Mucosa of gallbladder (tissue), 1 donor: ENCODE data around the gene OCA2. TPM values are rescaled to one million over a fixed set of nuclear protein-coding genes. Genes with fewer than 3 reads are reported as not detected.

ENCODE experiments used
- DNase-seq: peaks from one replicate; pipeline ENCODE4 v3.0.0-alpha.2; 2020; ENCODE audit warnings: low spot score
- total RNA-seq: library from RNA; stranded (reverse); gene quantifications from one replicate; pipeline ENCODE4 v1.2.1, GENCODE V29; 2021
- donor health status: DM: no; HTN: no; CAD: no.

OCA2 gene
- total RNA-seq, 1 donor from 2014 or later = not detected

GRCh38 chr15:28003302-28004037 is 95.6 kb downstream of the OCA2 start:
- no peak for DNase-seq

DNA sequence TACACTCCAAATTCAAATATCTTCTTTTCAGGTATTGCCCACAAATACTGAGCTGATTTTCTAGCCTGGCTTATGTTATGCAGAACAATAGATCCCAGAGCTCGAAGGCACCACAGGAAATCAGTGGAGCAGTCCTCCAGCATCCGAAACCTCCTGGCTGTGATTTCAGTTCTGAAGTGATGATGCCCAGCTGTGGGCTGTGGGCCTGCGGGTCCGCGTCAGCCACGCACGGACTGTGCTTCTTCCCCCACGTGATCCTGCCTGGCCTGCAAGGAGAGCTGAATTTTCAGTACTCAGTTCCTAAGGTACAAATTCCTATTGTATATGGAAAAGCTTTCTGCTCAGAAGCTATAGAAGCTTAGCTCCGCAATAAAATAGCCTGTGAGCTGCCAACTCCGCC is 96.2 kb downstream of the OCA2 start:
- DNase-seq = no peak

DNA sequence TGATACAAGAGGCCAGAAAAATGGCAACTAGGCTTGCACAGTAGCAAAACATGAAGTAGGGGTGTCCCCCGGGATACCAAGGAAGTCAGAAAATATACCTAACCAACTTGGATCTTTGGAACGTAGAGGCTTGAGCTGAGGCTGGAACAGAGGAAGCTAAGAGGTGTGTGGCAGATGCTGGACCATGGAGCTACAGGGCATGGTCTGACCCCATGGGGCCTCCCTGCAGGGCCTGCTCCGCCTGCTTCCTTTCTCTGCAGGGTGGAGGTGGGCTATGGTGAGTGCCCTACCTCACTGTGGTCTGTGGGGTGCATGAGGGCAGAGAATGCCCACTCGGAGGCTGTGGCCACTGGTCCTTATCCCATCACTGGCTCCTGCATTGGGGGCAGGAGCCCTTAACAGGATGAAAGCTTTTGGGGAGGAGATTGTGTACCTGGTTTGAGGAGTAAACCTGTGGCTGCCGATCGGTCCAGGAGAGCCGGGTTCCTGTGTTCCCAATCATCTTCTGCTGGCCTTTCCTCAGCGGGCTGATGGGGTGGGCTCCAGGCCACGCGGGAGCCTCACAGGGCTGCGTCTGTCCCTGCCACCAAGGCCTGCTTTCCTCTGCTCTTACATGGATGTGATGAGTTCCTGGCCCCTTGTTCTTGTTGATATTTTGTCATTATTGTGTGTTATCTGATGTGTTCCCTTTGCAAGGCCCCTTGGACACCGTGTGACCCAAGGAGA is 96.8 kb downstream of the OCA2 start:
- no peak for DNase-seq

DNA sequence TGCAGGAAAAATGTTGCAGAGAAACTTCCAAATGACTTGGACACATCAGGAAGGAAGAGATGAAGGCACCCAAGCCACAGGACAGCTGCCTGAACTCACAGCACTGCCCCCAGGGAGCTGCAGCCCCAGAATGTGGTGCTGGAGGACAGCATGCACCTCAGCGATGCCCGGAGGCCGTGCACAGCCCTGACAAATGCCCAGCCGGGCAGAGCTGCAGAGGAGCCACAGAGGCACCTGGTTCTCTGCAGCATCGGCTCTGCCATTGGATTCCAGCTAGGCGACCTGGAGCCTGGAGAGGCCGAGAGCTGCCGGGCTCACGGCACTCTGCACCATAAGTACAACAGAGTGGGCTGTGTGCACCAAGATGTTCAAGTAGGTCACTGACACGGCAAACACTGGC is 97.5 kb downstream of the OCA2 start:
- DNase-seq = no peak

DNA sequence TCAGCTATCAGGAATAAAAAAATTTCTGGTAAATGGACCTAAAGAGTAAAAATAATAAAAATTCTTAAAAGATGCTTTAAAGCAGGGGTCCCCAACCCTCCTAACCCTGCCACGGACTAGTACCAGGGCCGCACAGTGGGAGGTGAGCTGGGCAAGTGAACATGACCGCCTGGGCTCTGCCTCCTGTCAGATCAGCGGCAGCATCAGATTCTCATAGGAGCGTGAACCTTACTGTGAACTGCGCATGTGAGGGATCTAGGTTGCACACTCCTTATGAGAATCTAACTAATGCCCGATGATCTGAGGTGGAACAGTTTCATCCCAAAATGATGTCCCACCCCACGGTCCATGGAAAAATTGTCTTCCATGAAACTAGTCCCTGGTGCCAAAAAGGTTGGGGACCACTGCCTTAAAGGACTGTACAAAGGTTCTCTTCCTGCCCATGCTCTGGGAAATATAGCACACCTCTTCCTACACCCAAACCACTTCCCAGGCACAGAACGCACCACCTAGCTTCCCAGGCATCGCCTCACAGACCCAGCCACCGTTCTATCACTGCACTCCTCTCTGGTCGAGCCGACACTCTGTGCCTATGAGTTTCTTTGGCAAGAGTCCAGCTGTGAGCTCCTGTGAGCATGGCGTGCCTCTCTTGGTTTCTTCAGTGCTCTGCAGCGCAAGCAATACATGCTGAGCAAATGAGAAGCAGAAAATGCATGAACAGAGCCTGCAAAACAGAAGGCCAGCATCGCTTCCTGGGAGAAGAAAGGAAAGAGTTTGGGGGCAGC is 104.9 kb downstream of the OCA2 start:
- DNase-seq = no peak

GRCh38 chr15:27993544-27993943 is 105.6 kb downstream of the OCA2 start:
- DNase-seq = no peak

DNA sequence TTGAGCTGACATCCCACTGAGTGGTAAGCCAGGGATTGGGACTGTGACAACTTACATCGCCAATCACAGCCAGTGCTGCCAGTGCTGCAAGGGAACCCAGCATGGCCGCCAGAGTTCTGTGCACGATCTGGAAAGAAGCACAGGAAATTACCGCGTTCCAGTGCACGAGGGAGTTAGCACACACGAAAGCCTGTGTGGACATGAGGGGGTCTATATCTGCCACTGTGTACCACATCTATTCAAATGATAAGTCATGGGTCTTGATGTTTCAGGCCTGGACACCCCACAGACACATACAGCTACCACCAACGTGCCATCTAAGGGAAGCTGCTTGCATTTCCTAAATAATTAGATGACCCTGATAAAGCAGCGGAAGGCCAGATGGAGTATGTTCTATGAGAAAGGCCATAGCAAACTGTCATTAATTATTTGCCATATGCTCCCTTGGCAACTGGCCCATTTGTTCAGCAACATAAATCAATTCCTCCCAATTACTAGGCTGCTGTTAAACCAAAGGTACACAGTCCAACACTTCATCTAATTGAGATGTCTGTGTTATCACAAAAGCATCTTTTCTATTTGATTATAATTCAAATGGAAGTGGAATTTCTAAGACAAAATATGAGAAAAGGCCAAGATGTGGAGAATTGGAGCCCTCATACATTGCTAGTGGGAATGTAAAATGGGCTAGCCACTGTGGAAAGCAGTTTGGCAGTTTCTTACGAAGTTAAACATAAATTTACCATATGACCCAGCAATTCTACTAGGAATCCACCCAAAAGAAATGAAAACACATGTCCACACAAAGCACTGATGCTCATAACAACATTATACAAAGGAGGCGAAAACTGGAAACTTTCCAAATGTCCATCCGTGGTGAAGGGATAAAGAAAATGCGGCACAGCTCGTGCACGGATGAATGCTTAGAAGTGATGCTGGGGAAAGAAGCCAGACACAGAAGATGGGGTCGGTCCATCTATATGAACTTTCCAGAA is 108.3 kb downstream of the OCA2 start:
- DNase-seq = no peak

GRCh38 chr15:27989838-27990237 is 109.3 kb downstream of the OCA2 start:
- no peak for DNase-seq

DNA sequence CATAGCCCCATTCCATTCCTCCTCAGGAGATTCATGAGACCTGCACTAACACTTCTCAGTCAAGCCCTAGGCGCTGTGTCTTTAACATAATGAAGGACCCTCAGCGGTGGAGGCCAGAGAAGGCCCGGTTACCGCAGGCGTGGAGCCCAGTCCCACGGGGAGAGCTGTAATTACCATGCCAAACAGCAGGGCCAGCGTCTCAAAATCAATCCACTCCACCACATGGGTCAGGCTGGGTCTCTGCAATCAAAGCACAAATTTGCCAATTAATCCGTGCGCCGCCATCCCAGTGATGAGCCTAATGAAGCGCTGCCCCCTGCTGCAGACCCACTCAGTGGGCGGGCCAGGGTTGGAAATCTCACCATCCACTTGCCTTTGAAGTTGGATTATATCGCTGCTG is 109.7 kb downstream of the OCA2 start:
- DNase-seq = no peak

DNA sequence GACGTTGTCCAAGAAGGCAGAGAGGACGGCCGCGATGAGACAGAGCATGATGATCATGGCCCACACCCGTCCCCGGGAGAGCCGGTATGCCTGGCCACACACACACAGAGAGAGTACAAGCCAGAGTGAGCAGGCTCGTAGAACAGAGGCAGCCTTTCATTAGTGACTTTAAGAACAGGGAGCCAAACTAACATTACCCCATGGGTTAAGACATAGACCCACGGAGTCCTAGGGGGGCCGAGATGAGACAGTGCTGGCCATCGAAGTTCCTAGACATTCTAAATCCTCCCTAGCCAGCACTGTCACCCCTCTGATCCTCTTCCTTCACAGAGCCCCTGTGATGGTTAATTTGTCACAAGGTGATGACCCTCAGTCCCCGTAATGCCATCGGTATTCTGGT is 114.0 kb downstream of the OCA2 start:
- DNase-seq = no peak

DNA sequence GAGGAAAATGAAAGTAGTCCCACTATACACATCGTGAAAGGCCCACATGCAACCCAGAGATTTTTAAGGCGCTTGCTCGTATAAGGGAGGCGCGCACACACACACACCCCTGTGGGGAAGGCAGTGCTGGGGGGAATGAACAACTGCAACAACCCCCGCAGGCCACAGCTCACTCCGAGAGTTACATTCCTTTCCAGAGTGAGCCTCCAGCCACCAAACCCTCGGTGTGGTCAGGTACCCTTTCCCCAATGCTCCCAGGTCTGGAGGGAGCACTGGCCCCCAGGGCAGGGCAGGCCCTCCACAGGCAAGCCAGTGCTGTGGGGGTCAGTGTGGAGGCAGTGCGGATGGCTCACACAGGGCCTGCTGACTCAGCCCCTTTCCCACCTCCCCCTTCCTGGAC is 115.6 kb downstream of the OCA2 start:
- no peak for DNase-seq

DNA sequence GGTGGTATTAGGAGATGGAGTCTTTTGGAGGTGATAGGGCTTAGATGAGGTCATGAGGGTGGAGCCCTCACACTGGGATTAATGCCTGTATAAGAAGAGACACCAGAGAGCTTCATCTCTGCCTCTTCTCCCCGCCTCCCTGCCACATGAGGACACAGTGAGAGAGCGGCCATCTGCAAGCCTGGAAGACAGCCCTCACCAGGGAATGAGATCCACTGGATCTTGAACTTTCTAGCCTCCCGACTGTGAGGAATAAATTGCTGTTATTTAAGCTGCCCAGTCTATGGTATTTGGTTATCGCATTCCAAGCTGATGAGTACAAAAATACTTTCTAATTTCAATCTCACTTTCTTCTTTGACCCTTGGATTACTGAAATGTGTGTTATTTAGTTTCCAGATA is 121.4 kb downstream of the OCA2 start:
- no peak for DNase-seq

- DNase-seq = no peak
Observed at GRCh38 chr15:27973886-27974285, 125.2 kb downstream of the OCA2 start.

DNA sequence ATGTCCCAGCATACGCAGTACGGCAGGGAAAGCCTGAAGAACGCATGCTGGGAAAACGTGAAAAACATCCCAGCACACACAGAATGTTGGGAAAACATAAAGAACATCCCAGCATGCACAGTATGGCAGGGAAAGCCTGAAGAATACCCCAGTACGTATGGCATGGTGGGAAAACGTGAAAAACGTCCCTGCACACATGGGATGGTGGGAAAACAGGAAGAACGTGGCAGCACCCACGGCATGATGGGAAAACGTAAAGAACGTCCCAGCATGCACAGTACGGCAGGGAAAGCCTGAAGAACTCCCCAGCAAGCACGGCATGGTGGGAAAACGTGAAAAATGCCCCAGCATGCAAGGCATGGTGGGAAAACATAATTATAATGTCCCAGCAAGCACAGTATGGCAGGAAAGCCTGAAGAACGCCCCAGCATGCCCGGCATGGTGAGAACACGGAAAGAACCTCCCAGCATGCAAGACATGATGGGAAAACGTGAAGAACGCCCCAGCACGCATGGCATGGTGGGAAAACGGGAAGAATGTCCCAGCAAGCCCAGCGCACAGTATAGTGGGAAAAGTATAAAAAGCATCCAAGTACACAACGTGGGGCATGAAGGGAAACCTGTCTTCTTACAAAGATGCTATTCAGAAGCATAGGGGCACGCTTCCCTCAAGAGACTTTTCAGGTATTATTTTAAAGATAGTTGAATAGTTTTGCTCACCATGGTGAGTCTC is 128.3 kb downstream of the OCA2 start:
- DNase-seq = no peak

DNA sequence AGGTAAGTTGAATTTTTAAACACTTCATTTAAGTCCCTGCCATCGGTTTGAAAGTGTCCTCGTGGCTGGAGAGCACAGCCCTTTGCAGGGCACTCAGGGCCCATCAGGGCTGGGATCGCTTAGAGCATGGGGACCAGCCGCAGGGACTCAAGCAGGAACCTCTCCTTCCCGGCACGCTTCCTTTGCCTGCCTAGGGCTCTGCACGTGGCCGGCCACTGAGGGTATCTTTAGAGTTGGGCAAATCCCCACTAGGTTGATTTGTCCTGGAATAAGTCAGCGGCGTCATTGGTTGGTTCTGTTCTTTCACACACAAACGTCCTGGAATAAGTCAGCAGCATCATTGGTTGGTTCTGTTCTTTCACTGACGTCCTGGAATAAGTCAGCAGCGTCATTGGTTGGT is 131.6 kb downstream of the OCA2 start:
- no peak for DNase-seq

DNA sequence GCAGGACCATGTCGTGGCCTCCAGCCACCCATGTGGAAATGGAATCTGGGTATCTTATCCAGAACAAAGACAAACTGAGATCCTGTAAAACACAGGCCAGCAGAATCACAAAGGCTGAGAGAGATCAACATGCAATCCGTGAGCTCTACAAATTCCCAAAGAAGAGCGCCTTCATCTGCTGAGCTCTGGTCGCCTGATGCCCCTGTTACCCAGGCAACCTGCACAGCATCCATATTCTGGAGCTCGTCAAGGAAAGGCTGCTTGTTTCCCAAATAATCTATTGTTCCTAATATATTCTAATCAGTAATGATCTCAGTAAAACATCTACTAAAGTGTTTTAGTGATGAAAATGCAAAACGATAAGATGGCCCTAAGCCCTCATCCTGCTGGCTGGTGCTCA is 133.6 kb downstream of the OCA2 start:
- no peak for DNase-seq

DNA sequence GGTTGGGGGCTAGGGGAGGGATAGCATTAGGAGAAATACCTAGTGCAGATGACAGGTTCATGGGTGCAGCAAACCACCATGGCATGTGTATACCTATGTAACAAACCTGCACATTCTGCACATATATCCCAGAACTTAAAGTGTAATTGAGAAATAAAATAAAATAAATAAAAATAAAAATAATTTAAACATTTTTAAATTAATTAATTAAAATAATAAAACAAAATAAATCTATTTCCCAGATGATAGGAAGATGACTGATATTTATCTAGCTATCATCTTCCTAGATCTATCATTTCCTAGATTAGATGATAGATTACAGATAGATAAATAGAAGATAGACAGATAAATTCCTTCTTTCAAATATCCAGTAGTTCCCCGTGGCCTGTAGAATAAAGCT is 137.3 kb downstream of the OCA2 start:
- DNase-seq = no peak

DNA sequence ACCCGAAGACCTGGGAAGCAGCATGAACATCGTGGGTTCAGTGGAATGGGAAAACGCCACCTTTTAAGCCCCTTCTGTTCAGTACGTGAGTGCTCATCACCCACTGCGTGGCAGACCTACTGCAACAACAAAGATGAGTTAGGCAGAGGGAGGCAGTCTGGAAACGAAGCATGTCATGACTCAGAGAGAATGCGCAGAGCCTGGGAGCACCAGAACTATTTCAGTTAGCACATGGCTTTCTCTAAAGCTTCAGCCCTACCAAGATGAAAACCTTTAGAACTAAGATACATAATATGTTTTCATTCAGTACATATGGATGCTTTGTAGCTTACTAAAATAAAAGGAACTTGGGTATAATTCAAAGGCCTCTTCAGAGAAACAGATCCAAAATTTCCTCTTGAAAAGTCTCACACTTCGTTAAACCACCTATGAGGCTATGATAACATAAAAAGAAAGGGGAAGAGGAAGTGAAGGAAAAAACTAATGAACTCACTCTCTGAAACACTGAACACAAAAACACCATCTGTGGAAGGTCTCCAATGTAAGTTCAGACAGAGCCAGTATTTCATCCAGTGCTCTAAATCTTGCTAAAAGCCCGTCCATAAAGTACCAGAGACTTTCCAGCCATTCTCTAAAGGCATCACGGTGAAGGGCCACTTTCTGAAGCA is 140.1 kb downstream of the OCA2 start:
- no peak for DNase-seq

GRCh38 chr15:27956285-27956684 is 142.8 kb downstream of the OCA2 start:
- DNase-seq = no peak

- DNase-seq = no peak
Observed at GRCh38 chr15:27955087-27955486, 144.0 kb downstream of the OCA2 start.
